ENCODE results near the gene QRFPR.

- TF ChIP-seq CTCF (conservative IDR thresholded peaks at IDR 0.05 in 1 of 2, IDR thresholded peaks at IDR 0.05 in 1 of 2; ENCODE audit: extremely low read depth in 1 of 2, insufficient read depth in 1 of 2, low read depth in 1 of 2, low read length in 2 of 2) (no peak), EZH2 (IDR thresholded peaks at IDR 0.05; ENCODE audit: borderline replicate concordance, low read length) (no peak)
Observed at GRCh38 chr4:121299367-121299766, 81.5 kb downstream of the QRFPR start.
